Measurements from ENCODE around the gene OAF. TPM values are rescaled to one million over a fixed set of nuclear protein-coding genes. Genes with fewer than 3 reads are reported as not detected.

OAF gene
- polyA plus RNA-seq, 1 donor = 36.7 TPM

GRCh38 chr11:120182790-120183491 is 27.9 kb upstream of the OAF start:
- no peak for DNase-seq

DNA sequence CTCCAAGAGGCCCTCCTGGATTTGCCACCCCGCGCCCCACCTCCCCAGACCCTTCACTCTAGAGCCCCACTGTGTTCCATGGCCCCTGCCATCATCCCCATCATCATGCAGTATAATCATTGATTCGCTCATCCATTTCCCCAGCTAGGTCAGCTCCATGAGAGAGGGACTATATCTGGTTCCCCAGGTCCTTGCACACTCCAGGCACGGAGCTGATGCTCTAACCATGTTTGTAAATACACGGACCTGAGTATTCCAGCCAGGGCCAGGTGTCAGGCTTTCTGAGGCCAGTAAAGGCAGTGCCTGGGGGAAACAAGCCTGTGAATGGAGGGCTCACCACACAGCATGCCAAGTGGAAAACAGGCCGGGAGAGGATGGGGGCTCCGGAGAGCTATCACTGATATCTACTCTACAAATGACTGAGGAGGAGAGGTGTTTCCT is 27.1 kb upstream of the OAF start:
- DNase-seq = no peak

- no peak for DNase-seq
These were observed 26.4 kb upstream of the OAF start for GRCh38 chr11:120184371-120184945.

GRCh38 chr11:120184946-120185705 is 25.7 kb upstream of the OAF start:
- peak; percentile 61 for DNase-seq

- no peak for DNase-seq
These were observed 25.0 kb upstream of the OAF start for GRCh38 chr11:120185706-120186455.

DNA sequence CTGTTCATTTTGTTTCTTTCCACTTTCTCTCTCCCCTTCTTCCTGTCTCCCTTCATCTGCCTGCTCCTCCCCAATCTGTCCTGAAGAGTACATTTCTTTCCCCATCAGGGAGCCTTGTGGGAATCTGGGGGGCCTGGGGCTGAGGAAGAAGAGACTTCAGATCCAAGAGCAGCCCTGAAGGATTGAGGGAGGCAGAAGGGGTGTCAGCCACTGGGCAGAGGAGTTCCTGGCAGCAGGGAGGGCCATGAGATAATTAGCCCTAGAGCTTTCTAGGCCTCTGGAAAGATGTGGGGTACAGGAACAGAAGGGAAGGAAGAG is 24.4 kb upstream of the OAF start:
- DNase-seq = no peak

DNA sequence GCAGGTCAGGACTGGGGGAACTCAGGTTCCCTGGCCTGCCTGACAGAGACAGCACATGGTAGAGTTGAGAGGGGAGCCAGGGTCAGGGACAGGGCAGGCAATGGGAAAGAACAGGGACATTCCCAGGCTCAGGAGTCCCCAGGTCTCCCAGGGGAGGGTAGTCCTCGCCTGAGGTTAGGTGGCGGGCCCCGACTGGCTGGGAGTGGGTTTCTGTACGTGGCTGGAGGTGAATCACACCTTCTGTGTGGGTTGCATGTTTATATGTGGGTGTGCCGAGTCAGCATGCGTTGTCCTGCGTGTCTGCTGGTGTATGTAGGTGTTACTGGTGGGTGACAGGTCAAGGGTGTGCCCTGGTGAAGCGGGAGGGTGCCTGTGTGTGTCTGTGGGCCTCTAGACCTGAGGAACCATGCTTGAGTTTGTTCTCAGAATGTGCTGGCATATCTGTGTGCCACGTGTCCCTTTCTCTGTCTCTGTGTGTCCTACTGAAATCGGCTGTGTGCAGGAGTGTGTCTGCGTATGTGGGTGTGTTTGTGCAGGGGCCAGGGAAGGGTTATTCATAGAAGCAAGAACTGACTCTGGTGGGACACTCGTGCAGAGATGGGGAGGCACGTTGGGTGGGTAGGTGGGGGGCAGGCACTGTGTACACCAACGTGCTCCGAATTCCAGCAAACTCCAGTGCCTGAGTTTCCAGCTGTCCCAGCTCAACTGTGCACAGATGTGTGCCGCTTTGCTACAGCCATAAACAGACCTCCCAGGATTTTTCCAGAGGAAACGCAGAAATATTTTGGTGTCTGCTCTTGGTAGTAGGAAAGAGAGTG is 23.8 kb upstream of the OAF start:
- no peak for DNase-seq

GRCh38 chr11:120188371-120188770 is 22.5 kb upstream of the OAF start:
- DNase-seq = no peak

GRCh38 chr11:120188811-120189455 is 21.9 kb upstream of the OAF start:
- no peak for DNase-seq

GRCh38 chr11:120191058-120191457 is 19.8 kb upstream of the OAF start:
- no peak for DNase-seq

- no peak for DNase-seq
These were observed 17.8 kb upstream of the OAF start for GRCh38 chr11:120192831-120193625.

DNA sequence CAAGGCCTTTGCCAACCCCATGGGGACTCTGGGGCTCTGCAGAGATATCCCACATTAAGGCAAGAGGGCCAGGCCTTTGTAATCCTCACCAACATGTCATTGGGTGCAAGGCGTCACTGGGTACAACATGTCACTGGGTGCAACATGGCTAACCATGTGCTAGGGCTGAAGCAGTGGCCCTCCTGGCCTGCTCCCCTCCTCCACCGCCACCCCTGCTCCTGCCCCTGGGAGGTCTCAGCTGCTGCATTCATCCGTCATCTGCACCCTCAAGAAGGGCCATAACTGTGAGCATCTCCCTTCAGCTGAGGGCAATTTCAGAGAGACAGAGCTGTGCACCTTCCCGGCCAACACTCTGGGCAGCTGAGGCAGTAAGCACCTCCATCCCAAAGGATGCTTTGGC is 16.7 kb upstream of the OAF start:
- DNase-seq = no peak

GRCh38 chr11:120195601-120196320 is 15.1 kb upstream of the OAF start:
- no peak for DNase-seq

- no peak for DNase-seq
These were observed 14.0 kb upstream of the OAF start for GRCh38 chr11:120196826-120197225.

DNA sequence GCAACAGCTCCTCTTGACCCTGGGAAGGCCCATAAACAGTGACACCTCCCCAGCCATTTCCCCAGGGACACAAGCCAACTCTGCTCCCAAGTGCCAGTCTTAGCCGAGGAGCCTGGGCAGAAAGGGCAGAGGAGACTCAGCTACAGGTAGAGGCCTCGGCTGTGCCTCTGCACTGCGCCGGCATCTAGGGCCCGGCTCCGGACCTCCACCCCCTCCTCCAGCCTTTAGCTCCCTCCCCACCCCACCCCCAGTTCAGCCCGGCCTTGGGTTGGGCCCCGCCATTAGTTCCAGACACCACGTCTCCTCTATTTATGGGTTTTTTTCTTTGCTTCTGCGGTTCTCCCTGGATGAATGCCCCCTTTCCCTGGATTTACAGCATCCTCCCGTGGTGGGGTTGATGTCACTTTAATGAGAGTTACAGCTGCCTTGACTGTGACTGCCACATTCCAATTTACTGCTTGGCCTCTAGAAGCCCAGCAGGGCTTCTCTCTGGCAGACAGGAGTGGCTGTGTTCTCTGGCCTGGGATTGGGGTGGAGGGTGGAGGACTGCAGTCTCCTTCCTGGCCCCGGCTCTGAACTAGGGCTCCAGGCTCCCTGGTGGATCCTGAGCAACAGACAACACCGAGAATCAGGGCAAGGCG is 13.5 kb upstream of the OAF start:
- DNase-seq = peak; percentile 87

- DNase-seq = no peak
These were observed 12.9 kb upstream of the OAF start for GRCh38 chr11:120197977-120198376.

GRCh38 chr11:120198403-120198786 is 12.4 kb upstream of the OAF start:
- DNase-seq = no peak

GRCh38 chr11:120198787-120199469 is 11.9 kb upstream of the OAF start:
- DNase-seq = no peak

- DNase-seq = no peak
These were observed 11.2 kb upstream of the OAF start for GRCh38 chr11:120199613-120200012.

Data from left kidney (tissue), 2 donors.